AG04450 (cell line): ENCODE measurements around the gene ACVRL1. TPM values are rescaled to one million over a fixed set of nuclear protein-coding genes. Genes with fewer than 3 reads are reported as not detected.
"Not testable (repeated sequence)": the region's sequence is repeated elsewhere in the genome, so short reads cannot be mapped to it uniquely, and the experiment has no call there.

ENCODE experiments used
- CTCF ChIA-PET: fragments of 300-600, 350-600 bp; formaldehyde crosslinking; extraction: SDS; loops from one replicate; lab custom pipeline; 2022; ENCODE audit warnings: antibody characterized with exemption, inconsistent platforms; lab: Charles Lee
- POLR2A ChIA-PET: fragments of 350-600 bp; formaldehyde crosslinking; extraction: SDS; loops from one replicate; lab custom pipeline; 2021; ENCODE audit warnings: antibody characterized with exemption, inconsistent platforms; lab: Yijun Ruan, JAX
- DNase-seq: peaks from one replicate; pipeline ENCODE4 v3.0.0-alpha.2; 2011; ENCODE audit warnings: low read depth, low spot score
- H3K27ac ChIP-seq: one replicate; pipeline ENCODE4 v1.5.1; 2012; ENCODE audit warnings: low read depth, low read length, control low read depth
- H3K27me3 ChIP-seq: one replicate; pipeline ENCODE4 v1.6.0; 2012; ENCODE audit warnings: low read length; ENCODE audit not compliant: control insufficient read depth, insufficient read depth
- H3K4me3 ChIP-seq: 2 replicates; pipeline ENCODE4 v1.5.1; 2011; ENCODE audit warnings: mild to moderate bottlenecking, low read depth, low read length, control low read depth
- H3K9me3 ChIP-seq: 2 replicates; pipeline ENCODE4 v1.5.1; 2012; ENCODE audit warnings: low read length; ENCODE audit not compliant: control insufficient read depth, insufficient read depth
- CTCF ChIP-seq: IDR thresholded peaks from 2 replicates; pipeline ENCODE4 v1.5.1; 2011; ENCODE audit warnings: low read depth, low read length, control low read depth, inconsistent platforms
- polyA plus RNA-seq: library from polyadenylated mRNA; depleted of rRNA; stranded (reverse); fragments of >200 nt; gene quantifications from 2 replicates; pipeline ENCODE4 v1.2.3, GENCODE V29; 2011

ACVRL1 gene
- polyA plus RNA-seq, 1 experiment = 11.1 TPM

- POLR2A ChIA-PET = no interaction called here
- Histone ChIP-seq H3K4me3 (no peak overlapping the region), H3K27me3 (no peaks in the 10 kb centered on the region), H3K27ac (no peak overlapping the region), H3K9me3 (no peaks in the 10 kb centered on the region; the same call in 1 of the 2 replicates)
- CTCF ChIA-PET = interaction anchor here (1.0 kb wide), 1 partner anchor 125 kb away, joined by 9 read pairs; no protein-coding TSS in a partner anchor
- no peak for DNase-seq
- no peak for TF ChIP-seq CTCF
These were observed 28.2 kb upstream of the ACVRL1 start for GRCh38 chr12:51879102-51879501.

GRCh38 chr12:51883295-51883694 lies 24.0 kb upstream of the ACVRL1 start:
- no peaks in the 10 kb centered on the region for H3K27me3 ChIP-seq
- TF ChIP-seq CTCF = no peak
- ChIA-PET POLR2A (no interaction called here), CTCF (interaction anchor here (1.6 kb wide), 1 partner anchor 8 kb away, joined by 7 read pairs; no protein-coding TSS in a partner anchor)
- H3K27ac ChIP-seq = no peak overlapping the region
- DNase-seq = no peak
- peaks cover 4% of the 10 kb centered on the region for H3K9me3 ChIP-seq
- no peak overlapping the region for H3K4me3 ChIP-seq

- peaks cover 4% of the 10 kb centered on the region for H3K9me3 ChIP-seq
- H3K4me3 ChIP-seq = no peak overlapping the region
- no peak for DNase-seq
- no peaks in the 10 kb centered on the region for H3K27me3 ChIP-seq
- POLR2A ChIA-PET = no interaction called here
- H3K27ac ChIP-seq = no peak overlapping the region
- CTCF ChIA-PET = interaction anchor here (1.6 to 2.3 kb wide), 2 partner anchors 9 to 10 kb away, joined by 7 to 17 read pairs; no protein-coding TSS in a partner anchor
- no peak for TF ChIP-seq CTCF
These were observed 23.2 kb upstream of the ACVRL1 start for GRCh38 chr12:51883998-51884675.

GRCh38 chr12:51884676-51885229 lies 22.6 kb upstream of the ACVRL1 start:
- H3K4me3 ChIP-seq = no peak overlapping the region
- no peak overlapping the region for H3K27ac ChIP-seq
- DNase-seq = no peak
- H3K27me3 ChIP-seq = no peaks in the 10 kb centered on the region
- POLR2A ChIA-PET = no interaction called here
- H3K9me3 ChIP-seq = peaks cover 4% of the 10 kb centered on the region
- TF ChIP-seq CTCF = no peak
- CTCF ChIA-PET = interaction anchor here (1.6 to 2.5 kb wide), 3 partner anchors 9 to 10 kb away, joined by 7 to 17 read pairs (median 16); no protein-coding TSS in a partner anchor

- H3K4me3 ChIP-seq, H3K27me3 ChIP-seq, DNase-seq, H3K9me3 ChIP-seq: not testable (repeated sequence)
- H3K27ac ChIP-seq = peak overlapping the region; percentile 65
- CTCF ChIA-PET = interaction anchor here (0.8 to 2.5 kb wide), 8 partner anchors 9 to 140 kb away, joined by 3 to 17 read pairs (median 6); no protein-coding TSS in a partner anchor
- POLR2A ChIA-PET = interaction anchor here (0.7 to 0.9 kb wide), 7 partner anchors 21 to 363 kb away, joined by 3 to 7 read pairs (median 3); no protein-coding TSS in a partner anchor
These were observed 21.8 kb upstream of the ACVRL1 start for GRCh38 chr12:51885294-51886020.
